HepG2 (cell line): ENCODE results near the gene NUDT13. TPM values are rescaled to one million over a fixed set of nuclear protein-coding genes. Genes with fewer than 3 reads are reported as not detected.

Source experiments
- ATAC-seq: fragments of 200-7000 bp; cut with Tn5 transposase; 3 replicates; pipeline ENCODE4 v1.9.1; 2020; ENCODE audit warnings: mild to moderate bottlenecking, moderate library complexity
- BruUV-seq: library from RNA; stranded (reverse); fragments of 400-500 nt; replicated peaks from 2 replicates; lab custom pipeline; 2021; lab: Mats Ljungman, UMichigan
- CTCF ChIA-PET: fragments of 300-600 bp; formaldehyde crosslinking; extraction: SDS; loops from one replicate; lab custom pipeline; 2021; ENCODE audit warnings: low total read pairs, inconsistent platforms, low intra/inter-chr PET ratio; lab: Yijun Ruan, JAX
- POLR2A ChIA-PET: fragments of 350-600 bp; sonication (Branson Sonifier 250); formaldehyde crosslinking; loops from one replicate; lab custom pipeline; 2020; ENCODE audit warnings: antibody characterized with exemption, inconsistent platforms; lab: Yijun Ruan, JAX
- DNase-seq: peaks from one replicate; pipeline ENCODE4 v3.0.0-alpha.2; 2015; ENCODE audit warnings: low spot score
- FAIRE-seq: peaks from 3 replicates; lab custom pipeline; 2011; peaks lifted over from hg19 to GRCh38; lab: Jason Lieb, UNC
- H2AFZ ChIP-seq: one replicate; pipeline ENCODE4 v1.6.1; 2011; ENCODE audit warnings: low read length, inconsistent platforms
- H3K27ac ChIP-seq: fragments of 300-600 bp; 3 replicates; pipeline ENCODE4 v1.8.0; 2011; ENCODE audit warnings: mixed run types, mild to moderate bottlenecking, mixed read lengths, low read length, inconsistent platforms; ENCODE audit not compliant: insufficient read depth; ENCODE audit errors: extremely low read length
- H3K27me3 ChIP-seq, 2 experiments: fragments of 200-600 bp in 1 of 2; 2 replicates in 1 of 2; 3 replicates in 1 of 2; pipeline versions ENCODE4 v1.6.0 to v1.8.0; 2011; ENCODE audit warnings: low read length in 2 of 2, mild to moderate bottlenecking in 2 of 2, moderate library complexity in 2 of 2, inconsistent platforms in 1 of 2; ENCODE audit not compliant: insufficient read depth in 2 of 2, control insufficient read depth in 1 of 2
- H3K36me3 ChIP-seq, 2 experiments: fragments of 200-600 bp in 1 of 2; replicated peaks in 1 of 2; 2 replicates in 1 of 2; 3 replicates in 1 of 2; pipeline versions ENCODE4 v1.5.1 to v1.8.0; 2011; ENCODE audit warnings: low read length in 2 of 2, inconsistent platforms in 1 of 2; ENCODE audit not compliant: insufficient read depth in 2 of 2, control insufficient read depth in 1 of 2
- H3K4me1 ChIP-seq: 2 replicates; pipeline ENCODE4 v1.5.1; 2012; ENCODE audit warnings: low read length, inconsistent platforms; ENCODE audit not compliant: insufficient read depth
- H3K4me2 ChIP-seq: 2 replicates; pipeline ENCODE4 v1.6.0; 2011; ENCODE audit warnings: low read depth, low read length, inconsistent platforms
- H3K4me3 ChIP-seq, 3 experiments: fragments of 200-600 bp in 1 of 3; sonication (generic), shearing (Covaris generic) in 1 of 3; replicated peaks in 1 of 3; 2 replicates each; pipeline ENCODE4 v1.5.1; 2011 to 2016; ENCODE audit warnings: low read length in 3 of 3, inconsistent platforms in 2 of 3, low read depth in 2 of 3, mild to moderate bottlenecking in 2 of 3, control low read depth in 1 of 3, mixed read lengths in 1 of 3; ENCODE audit not compliant: insufficient read depth in 1 of 3
- H3K79me2 ChIP-seq: one replicate; pipeline ENCODE4 v1.6.1; 2011; ENCODE audit warnings: low read length, inconsistent platforms; ENCODE audit not compliant: insufficient read depth
- H3K9ac ChIP-seq: 2 replicates; pipeline ENCODE4 v1.6.0; 2011; ENCODE audit warnings: mild to moderate bottlenecking, low read depth, low read length, inconsistent platforms; ENCODE audit not compliant: insufficient read depth
- H3K9me3 ChIP-seq: 2 replicates; pipeline ENCODE4 v1.5.1; 2012; ENCODE audit warnings: mild to moderate bottlenecking, low read length
- H4K20me1 ChIP-seq: 2 replicates; pipeline ENCODE4 v1.6.0; 2011; ENCODE audit warnings: inconsistent platforms, mild to moderate bottlenecking, low read length, moderate library complexity; ENCODE audit not compliant: insufficient read depth
- ETV5 ChIP-seq: IDR thresholded peaks from 2 replicates; pipeline ENCODE4 v1.6.1; 2018; ENCODE audit warnings: missing biosample characterization, missing genetic modification reagents, inconsistent platforms, borderline replicate concordance
- HMGXB3 ChIP-seq: sonication (generic); formaldehyde crosslinking; IDR thresholded peaks from 2 replicates; pipeline ENCODE4 v1.4.0; 2020; ENCODE audit warnings: missing genetic modification reagents, borderline replicate concordance
- JDP2 ChIP-seq: sonication (generic); formaldehyde crosslinking; IDR thresholded peaks from 2 replicates; pipeline ENCODE4 v1.8.1; 2022; ENCODE audit warnings: missing genetic modification reagents, borderline replicate concordance
- JUNB ChIP-seq: sonication (generic); formaldehyde crosslinking; IDR thresholded peaks from 2 replicates; pipeline ENCODE4 v1.8.0; 2022; ENCODE audit warnings: missing genetic modification reagents, mild to moderate bottlenecking, borderline replicate concordance
- KDM1A ChIP-seq: IDR thresholded peaks from 2 replicates; pipeline ENCODE4 v1.6.1; 2016; ENCODE audit warnings: missing compliant biosample characterization
- KLF13 ChIP-seq: sonication (generic); formaldehyde crosslinking; IDR thresholded peaks from 2 replicates; pipeline ENCODE4 v1.4.0; 2020; ENCODE audit warnings: mild to moderate bottlenecking, missing genetic modification reagents
- KLF16 ChIP-seq, 2 experiments: sonication (generic) in 1 of 2; formaldehyde crosslinking in 1 of 2; IDR thresholded peaks; 2 replicates each; pipeline versions ENCODE4 v1.6.1 to v1.8.0; 2016 to 2023; ENCODE audit warnings: missing genetic modification reagents in 2 of 2, missing compliant biosample characterization in 1 of 2
- RCOR2 ChIP-seq: IDR thresholded peaks from 2 replicates; pipeline ENCODE4 v1.6.1; 2016; ENCODE audit warnings: missing biosample characterization, missing genetic modification reagents
- TOE1 ChIP-seq: sonication (generic); formaldehyde crosslinking; IDR thresholded peaks from 2 replicates; pipeline ENCODE4 v1.4.0; 2020; ENCODE audit warnings: mild to moderate bottlenecking, missing genetic modification reagents
- TRAFD1 ChIP-seq: sonication (generic); formaldehyde crosslinking; IDR thresholded peaks from 2 replicates; pipeline ENCODE4 v1.5.1; 2020; ENCODE audit warnings: missing genetic modification reagents, mild to moderate bottlenecking, borderline replicate concordance
- ZFAT ChIP-seq: sonication (generic); formaldehyde crosslinking; conservative IDR thresholded peaks from 2 replicates; pipeline ENCODE4 v1.8.1; 2023; ENCODE audit warnings: missing genetic modification reagents, inconsistent platforms
- WGBS: methylation state at CpG from one replicate; pipeline ENCODE4 v1.1.6; 2017; ENCODE audit warnings: low lambda C conversion rate; 5-methylcytosine and 5-hydroxymethylcytosine counted together
- in situ Hi-C: cut with HindIII; loops from 2 replicates; pipeline ENCODE4 v1.10.0; 2017; ENCODE audit warnings: low pct_unique_long_range_greater_than_20kb; ENCODE audit not compliant: extremely low pct_ligation_motif_present
- intact Hi-C: fragments of 100-400 bp; cut with micrococcal nuclease; formaldehyde crosslinking; loops from one replicate; pipeline ENCODE4 v1.10.0; 2022; ENCODE audit not compliant: unreplicated experiment
- polyA plus RNA-seq, 8 experiments: library from polyadenylated mRNA; depleted of rRNA in 3 of 8; stranded (reverse) in 7 of 8; unstranded in 1 of 8; fragments of >200 nt; fragmentation: Illumina TruSeq in 4 of 8; extraction: Trizol in 4 of 8; gene quantifications; 2 replicates each; pipeline versions ENCODE4 v1.2.1 to v1.2.3, GENCODE V29; 2011 to 2016; ENCODE audit warnings: low read depth in 4 of 8, missing spikeins in 1 of 8, mixed read lengths in 1 of 8; ENCODE audit not compliant: insufficient read depth in 1 of 8
- total RNA-seq, 5 experiments: library from RNA; depleted of rRNA; stranded (reverse); fragments of >200 nt; fragmentation: Illumina TruSeq; extraction: Trizol; gene quantifications; 2 replicates each; pipeline ENCODE4 v1.2.3, GENCODE V29; 2016; ENCODE audit warnings: low read depth in 1 of 5
- TF ChIP-seq, protein P1 (sequence below): sonication (generic); formaldehyde crosslinking; IDR thresholded peaks from 2 replicates; pipeline ENCODE4 v1.4.0; 2020; ENCODE audit warnings: missing genetic modification reagents; ENCODE audit errors: not compliant biosample characterization
- TF ChIP-seq, protein P2 (sequence below): IDR thresholded peaks from 2 replicates; pipeline ENCODE4 v1.6.1; 2016; ENCODE audit warnings: mild to moderate bottlenecking

The NUDT13 gene
- total and polyA plus RNA-seq, 2 of the 13 experiments (the other 11 are each of a cell fraction or from before 2014, with no cell fraction given), result 4.2 to 6.5 TPM

- no peak for TF ChIP-seq HMGXB3 (CRISPR knock-in tag)
Measured at GRCh38 chr10:73134727-73135126, 24.5 kb downstream of the NUDT13 start (continued).

DNA sequence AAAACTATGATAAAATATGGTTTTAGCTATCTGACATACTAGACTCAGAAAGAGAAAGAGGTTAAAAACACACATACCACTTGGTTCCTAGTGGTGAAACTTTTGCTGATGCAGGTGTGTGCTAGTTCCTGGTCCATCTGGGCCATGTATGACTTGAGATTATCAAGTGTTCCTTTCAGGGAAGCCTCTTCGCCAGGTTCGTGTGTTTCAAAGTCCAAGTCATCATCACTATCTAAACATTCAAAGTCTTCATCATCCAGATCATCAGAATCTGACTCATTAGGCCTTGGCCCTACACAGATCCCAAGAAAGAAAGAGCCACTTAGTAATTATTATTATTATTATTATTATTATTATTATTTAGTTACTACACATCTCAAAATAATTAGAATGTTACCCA, 26.4 kb downstream of the NUDT13 start:
- Histone ChIP-seq H2AFZ (no peak overlapping the region), H3K27me3 (no peaks in the 10 kb centered on the region), H3K27ac (no peak overlapping the region), H3K9ac (no peak overlapping the region), H3K36me3 (peaks cover 10 to 38% of the 10 kb centered on the region in 2 experiments), H3K4me1 (peaks cover 27% of the 10 kb centered on the region), H3K4me2 (no peak overlapping the region), H3K4me3 (no peak overlapping the region), H3K9me3 (no peaks in the 10 kb centered on the region), H4K20me1 (no peaks in the 10 kb centered on the region), H3K79me2 (no peaks in the 10 kb centered on the region)
- in situ Hi-C loops (no loop called here), intact Hi-C loops (no loop called here)
- ATAC-seq (no peak), FAIRE-seq (no peak), DNase-seq (no peak)
- POLR2A ChIA-PET, result no interaction called here
- TF ChIP-seq KLF13 (CRISPR knock-in tag) (no peak), KLF16 (CRISPR knock-in tag; IDR thresholded peaks at IDR 0.05) (no peak), TOE1 (no peak), JUNB (CRISPR knock-in tag) (no peak), ZFAT (no peak), RCOR2 (CRISPR knock-in tag) (no peak), ETV5 (CRISPR knock-in tag) (no peak), TRAFD1 (no peak), KDM1A (CRISPR knock-in tag) (no peak), JDP2 (no peak)
- TF ChIP-seq, protein P1, sequence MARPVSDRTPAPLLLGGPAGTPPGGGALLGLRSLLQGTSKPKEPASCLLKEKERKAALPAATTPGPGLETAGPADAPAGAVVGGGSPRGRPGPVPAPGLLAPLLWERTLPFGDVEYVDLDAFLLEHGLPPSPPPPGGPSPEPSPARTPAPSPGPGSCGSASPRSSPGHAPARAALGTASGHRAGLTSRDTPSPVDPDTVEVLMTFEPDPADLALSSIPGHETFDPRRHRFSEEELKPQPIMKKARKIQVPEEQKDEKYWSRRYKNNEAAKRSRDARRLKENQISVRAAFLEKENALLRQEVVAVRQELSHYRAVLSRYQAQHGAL (CRISPR knock-in tag), result no peak
- TF ChIP-seq, protein P2, sequence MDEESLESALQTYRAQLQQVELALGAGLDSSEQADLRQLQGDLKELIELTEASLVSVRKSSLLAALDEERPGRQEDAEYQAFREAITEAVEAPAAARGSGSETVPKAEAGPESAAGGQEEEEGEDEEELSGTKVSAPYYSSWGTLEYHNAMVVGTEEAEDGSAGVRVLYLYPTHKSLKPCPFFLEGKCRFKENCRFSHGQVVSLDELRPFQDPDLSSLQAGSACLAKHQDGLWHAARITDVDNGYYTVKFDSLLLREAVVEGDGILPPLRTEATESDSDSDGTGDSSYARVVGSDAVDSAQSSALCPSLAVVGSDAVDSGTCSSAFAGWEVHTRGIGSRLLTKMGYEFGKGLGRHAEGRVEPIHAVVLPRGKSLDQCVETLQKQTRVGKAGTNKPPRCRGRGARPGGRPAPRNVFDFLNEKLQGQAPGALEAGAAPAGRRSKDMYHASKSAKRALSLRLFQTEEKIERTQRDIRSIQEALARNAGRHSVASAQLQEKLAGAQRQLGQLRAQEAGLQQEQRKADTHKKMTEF (CRISPR knock-in tag), result no peak
- no TSS peak for BruUV-seq
- 92% methylated on average over 2 of the region's 2 CpGs for WGBS
- CTCF ChIA-PET, result no interaction called here
